PFSK-1 (cell line): Measurements from ENCODE around the gene N4BP2.

Source experiments
- FOXP2 ChIP-seq: optimal IDR thresholded peaks from 2 replicates; pipeline ENCODE3; 2011; ENCODE audit warnings: borderline replicate concordance, control low read depth, inconsistent platforms; ENCODE audit not compliant: insufficient read depth; ENCODE audit errors: extremely low read length, extremely low read depth
- POLR2AphosphoS5 ChIP-seq: IDR thresholded peaks from 2 replicates; pipeline ENCODE4 v1.6.1; 2012; ENCODE audit warnings: low read depth, mild to moderate bottlenecking, control low read depth, low read length, moderate library complexity
- REST ChIP-seq, 2 experiments: IDR thresholded peaks; 2 replicates each; pipeline versions ENCODE4 v1.6.1 to v1.8.0; 2011 to 2012; ENCODE audit warnings: low read depth in 2 of 2, low read length in 2 of 2, control low read depth in 1 of 2, inconsistent platforms in 1 of 2, mild to moderate bottlenecking in 1 of 2, moderate library complexity in 1 of 2; ENCODE audit not compliant: insufficient read depth in 1 of 2
- SIN3A ChIP-seq: IDR thresholded peaks from 2 replicates; pipeline ENCODE4 v1.6.1; 2012; ENCODE audit warnings: mild to moderate bottlenecking, low read length, moderate library complexity, borderline replicate concordance; ENCODE audit not compliant: insufficient read depth
- TAF1 ChIP-seq: IDR thresholded peaks from 2 replicates; pipeline ENCODE4 v1.6.1; 2012; ENCODE audit warnings: low read length, control low read depth, borderline replicate concordance; ENCODE audit not compliant: insufficient read depth

N4BP2 gene

GRCh38 chr4:40176602-40177001 is 120.0 kb downstream of the N4BP2 start:
- no peak for TF ChIP-seq POLR2AphosphoS5
- no peak for TF ChIP-seq FOXP2
- TF ChIP-seq TAF1: no peak
- no peak for TF ChIP-seq SIN3A
- no peak for TF ChIP-seq REST (IDR thresholded peaks at IDR 0.05; ENCODE audit: insufficient read depth in 1 of 2, low read depth in 2 of 2, low read length in 2 of 2)

GRCh38 chr4:40177591-40177990 is 120.9 kb downstream of the N4BP2 start:
- TF ChIP-seq SIN3A (no peak), FOXP2 (no peak), TAF1 (no peak), REST (IDR thresholded peaks at IDR 0.05; ENCODE audit: insufficient read depth in 1 of 2, low read depth in 2 of 2, low read length in 2 of 2) (no peak), POLR2AphosphoS5 (no peak)

GRCh38 chr4:40178672-40179071 is 122.0 kb downstream of the N4BP2 start:
- no peak for TF ChIP-seq FOXP2
- TF ChIP-seq SIN3A: no peak
- TF ChIP-seq TAF1: no peak
- no peak for TF ChIP-seq REST (IDR thresholded peaks at IDR 0.05; ENCODE audit: insufficient read depth in 1 of 2, low read depth in 2 of 2, low read length in 2 of 2)
- no peak for TF ChIP-seq POLR2AphosphoS5

- TF ChIP-seq SIN3A (no peak), TAF1 (no peak), FOXP2 (no peak)
These were observed 122.7 kb downstream of the N4BP2 start for GRCh38 chr4:40179360-40179759.

- TF ChIP-seq REST (IDR thresholded peaks at IDR 0.05; ENCODE audit: insufficient read depth in 1 of 2, low read depth in 2 of 2, low read length in 2 of 2) (no peak), FOXP2 (no peak), TAF1 (no peak), SIN3A (no peak), POLR2AphosphoS5 (no peak)
These were observed 123.7 kb downstream of the N4BP2 start for GRCh38 chr4:40180356-40180755.

GRCh38 chr4:40182001-40182400 is 125.4 kb downstream of the N4BP2 start:
- no peak for TF ChIP-seq TAF1
- TF ChIP-seq FOXP2: no peak
- TF ChIP-seq POLR2AphosphoS5: no peak
- TF ChIP-seq REST (IDR thresholded peaks at IDR 0.05; ENCODE audit: insufficient read depth in 1 of 2, low read depth in 2 of 2, low read length in 2 of 2): no peak
- no peak for TF ChIP-seq SIN3A
